Tibial nerve (tissue), 3 donors: ENCODE data around the gene USP34.

ENCODE experiments used
- POLR2A ChIP-seq, 2 donors: fragments of 450-650 bp; IDR thresholded peaks; one replicate each; pipeline ENCODE4 v1.6.1; 2017; ENCODE audit warnings: antibody characterized with exemption in 2 of 2, mild to moderate bottlenecking in 2 of 2, moderate library complexity in 2 of 2
- TF ChIP-seq, protein P1 (sequence below), 5 experiments: fragments of 200-600 bp in 3 of 5; fragments of 450-650 bp in 2 of 5; sonication (generic) in 3 of 5; IDR thresholded peaks; one replicate each; pipeline ENCODE4 v1.5.1; 2016 to 2019; ENCODE audit warnings: antibody characterized with exemption in 5 of 5, mild to moderate bottlenecking in 3 of 5, moderate library complexity in 2 of 5

DNA sequence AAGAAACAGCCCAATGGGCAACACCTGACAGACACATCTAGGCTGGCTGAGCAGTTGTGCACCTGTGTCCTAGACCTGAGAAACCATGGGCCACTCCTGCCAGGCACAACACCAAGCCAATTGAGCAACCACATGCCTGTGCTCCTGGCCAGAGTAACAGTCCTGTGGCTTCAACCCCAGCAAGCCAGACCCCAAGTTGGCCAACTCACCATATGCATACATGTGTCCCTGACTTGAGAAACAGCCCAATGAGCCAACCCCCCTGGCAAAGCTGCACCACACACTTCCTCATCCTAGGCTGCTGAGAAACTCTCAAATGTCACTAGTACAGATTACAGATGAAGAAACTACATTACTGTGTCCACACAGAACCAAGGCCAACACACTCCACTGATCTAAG, 36.6 kb downstream of the USP34 start:
- TF ChIP-seq, protein P1, sequence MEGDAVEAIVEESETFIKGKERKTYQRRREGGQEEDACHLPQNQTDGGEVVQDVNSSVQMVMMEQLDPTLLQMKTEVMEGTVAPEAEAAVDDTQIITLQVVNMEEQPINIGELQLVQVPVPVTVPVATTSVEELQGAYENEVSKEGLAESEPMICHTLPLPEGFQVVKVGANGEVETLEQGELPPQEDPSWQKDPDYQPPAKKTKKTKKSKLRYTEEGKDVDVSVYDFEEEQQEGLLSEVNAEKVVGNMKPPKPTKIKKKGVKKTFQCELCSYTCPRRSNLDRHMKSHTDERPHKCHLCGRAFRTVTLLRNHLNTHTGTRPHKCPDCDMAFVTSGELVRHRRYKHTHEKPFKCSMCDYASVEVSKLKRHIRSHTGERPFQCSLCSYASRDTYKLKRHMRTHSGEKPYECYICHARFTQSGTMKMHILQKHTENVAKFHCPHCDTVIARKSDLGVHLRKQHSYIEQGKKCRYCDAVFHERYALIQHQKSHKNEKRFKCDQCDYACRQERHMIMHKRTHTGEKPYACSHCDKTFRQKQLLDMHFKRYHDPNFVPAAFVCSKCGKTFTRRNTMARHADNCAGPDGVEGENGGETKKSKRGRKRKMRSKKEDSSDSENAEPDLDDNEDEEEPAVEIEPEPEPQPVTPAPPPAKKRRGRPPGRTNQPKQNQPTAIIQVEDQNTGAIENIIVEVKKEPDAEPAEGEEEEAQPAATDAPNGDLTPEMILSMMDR (IDR thresholded peaks at IDR 0.05), result no peak
- no peak for TF ChIP-seq POLR2A (IDR thresholded peaks at IDR 0.05)
